Ammon's horn (tissue), 1 donor: Measurements from ENCODE around the gene PNMA1.
A peak's percentile ranks its signal among the peaks of the same experiment; 100 is the strongest.

Experiments used
- DNase-seq: peaks from one replicate; pipeline ENCODE4 v3.0.0-alpha.2; 2016; ENCODE audit warnings: low spot score

The PNMA1 gene

GRCh38 chr14:73750531-73750901, 36.3 kb upstream of the PNMA1 start:
- no peak for DNase-seq

- no peak for DNase-seq
Observed at GRCh38 chr14:73749706-73750530, 35.7 kb upstream of the PNMA1 start.

DNA sequence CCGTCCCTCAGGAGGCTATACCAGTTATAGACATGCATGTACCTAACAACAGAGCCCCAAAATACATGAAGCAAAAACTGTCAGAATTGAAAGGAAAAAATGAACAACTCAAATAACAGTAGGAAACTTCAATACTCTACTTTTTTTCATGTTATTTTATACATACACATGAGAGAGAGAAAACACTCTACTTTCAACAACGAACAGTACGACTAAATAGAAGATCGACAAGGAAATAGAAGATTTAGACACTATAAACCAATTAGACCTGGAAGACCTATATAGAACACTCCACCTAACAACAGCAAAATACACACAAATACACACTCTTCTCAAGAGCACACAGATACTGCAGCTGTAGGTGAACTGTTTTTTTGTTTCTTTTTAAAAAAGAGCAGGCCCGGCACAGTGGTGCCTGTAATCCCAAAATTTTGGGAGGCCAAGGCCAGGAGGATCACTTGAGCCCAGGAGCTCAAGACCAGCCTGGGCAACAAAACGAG, 34.7 kb upstream of the PNMA1 start:
- DNase-seq = no peak

- no peak for DNase-seq
Observed at GRCh38 chr14:73747379-73748211, 33.4 kb upstream of the PNMA1 start.

GRCh38 chr14:73746520-73747378, 32.6 kb upstream of the PNMA1 start:
- no peak for DNase-seq

- DNase-seq = no peak
Observed at GRCh38 chr14:73745571-73746519, 31.7 kb upstream of the PNMA1 start.

DNA sequence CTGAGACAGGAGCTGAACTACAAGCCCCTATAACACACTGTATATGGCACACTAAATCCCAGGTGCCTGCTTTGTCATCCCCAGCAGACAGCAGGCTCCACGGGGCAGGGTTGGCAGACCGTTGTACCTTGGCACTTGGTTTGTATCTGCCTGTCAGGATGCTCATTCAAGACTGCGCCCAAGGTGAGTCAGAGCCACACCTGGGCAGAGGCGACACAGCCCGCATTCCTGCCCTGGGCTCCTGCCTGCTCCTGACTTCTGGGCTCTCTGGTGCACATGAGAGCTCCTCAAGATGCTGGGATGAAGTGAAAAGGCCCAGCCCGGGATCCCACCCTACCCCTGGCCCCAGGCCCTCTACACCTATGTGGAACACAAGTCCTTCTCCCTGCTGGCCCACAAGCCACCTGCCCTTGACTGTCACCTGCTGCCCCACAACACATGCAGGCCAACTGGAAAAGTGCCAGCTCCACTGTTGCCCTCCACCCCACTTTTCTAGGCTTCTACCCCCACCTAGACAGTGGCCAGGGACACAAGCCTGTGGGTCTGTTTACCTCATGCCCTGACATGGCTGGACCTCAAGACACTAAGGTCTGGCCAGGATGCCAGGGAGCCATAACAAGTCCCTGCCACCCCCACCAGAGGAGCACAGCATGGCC, 30.8 kb upstream of the PNMA1 start:
- no peak for DNase-seq

- DNase-seq = peak; percentile 82
Observed at GRCh38 chr14:73744175-73744867, 30.1 kb upstream of the PNMA1 start.

- peak; percentile 69 for DNase-seq
Observed at GRCh38 chr14:73743431-73743931, 29.3 kb upstream of the PNMA1 start.

GRCh38 chr14:73742520-73743238, 28.5 kb upstream of the PNMA1 start:
- DNase-seq = no peak

- DNase-seq = no peak
Observed at GRCh38 chr14:73741876-73742519, 27.8 kb upstream of the PNMA1 start.

DNA sequence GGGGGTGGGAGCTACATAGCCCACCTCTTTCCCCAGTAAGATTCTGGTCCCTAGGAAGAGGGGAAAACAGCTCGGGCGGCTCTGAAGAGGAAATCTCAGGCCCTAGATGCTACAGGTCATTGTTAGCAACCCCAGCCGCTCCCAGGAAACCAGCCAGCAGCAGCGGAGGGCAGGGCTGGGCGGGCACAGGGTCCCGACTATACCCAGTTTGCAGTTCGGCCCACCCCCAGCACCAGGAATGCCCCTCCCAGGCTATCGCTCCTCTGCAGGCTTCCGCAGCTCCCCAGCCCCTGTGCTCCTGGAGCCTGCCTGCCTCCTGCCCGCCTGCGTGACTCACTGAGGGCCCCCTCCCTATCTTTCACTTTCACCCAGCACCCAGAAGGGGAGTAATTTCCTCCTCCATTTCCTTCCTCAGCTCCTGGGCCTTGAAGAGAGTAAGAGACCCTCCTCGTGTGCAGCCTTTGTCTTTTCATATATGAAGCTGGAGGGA, 27.2 kb upstream of the PNMA1 start:
- peak; percentile 75 for DNase-seq

DNA sequence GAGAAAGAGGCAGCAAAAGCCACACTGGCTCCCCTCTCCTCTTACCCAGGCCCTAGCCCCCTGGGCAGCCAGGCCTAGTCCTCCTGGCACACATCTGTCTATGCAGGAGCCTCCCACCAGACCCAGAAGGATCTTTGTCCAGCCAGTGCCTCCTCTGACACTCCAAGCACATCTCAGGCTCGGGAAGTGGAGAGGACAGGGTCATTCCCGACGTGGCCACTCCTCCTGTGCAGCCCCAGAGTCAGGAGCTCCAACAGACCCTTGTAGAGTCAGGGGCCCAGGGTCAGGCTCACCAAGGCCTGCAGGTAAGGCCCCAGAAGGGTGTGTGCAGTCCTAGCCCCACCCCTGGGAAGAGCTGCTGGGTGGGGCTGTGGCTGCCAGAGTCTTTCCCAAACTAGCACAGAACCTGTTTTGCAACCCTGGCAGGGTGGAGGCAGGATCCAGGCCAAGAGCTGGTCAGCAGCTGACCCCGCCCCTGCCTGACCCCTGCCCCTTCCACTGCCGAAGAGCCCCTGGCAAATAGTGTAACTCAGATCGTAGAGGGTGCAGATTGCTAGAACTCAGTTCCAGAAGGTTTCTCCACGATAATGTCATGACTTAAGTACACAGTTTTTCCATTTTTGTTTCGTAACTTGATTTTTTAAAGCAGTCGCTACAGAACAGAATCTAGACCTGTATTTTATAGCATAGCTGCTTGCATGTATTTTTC, 26.6 kb upstream of the PNMA1 start:
- no peak for DNase-seq

- no peak for DNase-seq
Observed at GRCh38 chr14:73739899-73740617, 25.9 kb upstream of the PNMA1 start.

DNA sequence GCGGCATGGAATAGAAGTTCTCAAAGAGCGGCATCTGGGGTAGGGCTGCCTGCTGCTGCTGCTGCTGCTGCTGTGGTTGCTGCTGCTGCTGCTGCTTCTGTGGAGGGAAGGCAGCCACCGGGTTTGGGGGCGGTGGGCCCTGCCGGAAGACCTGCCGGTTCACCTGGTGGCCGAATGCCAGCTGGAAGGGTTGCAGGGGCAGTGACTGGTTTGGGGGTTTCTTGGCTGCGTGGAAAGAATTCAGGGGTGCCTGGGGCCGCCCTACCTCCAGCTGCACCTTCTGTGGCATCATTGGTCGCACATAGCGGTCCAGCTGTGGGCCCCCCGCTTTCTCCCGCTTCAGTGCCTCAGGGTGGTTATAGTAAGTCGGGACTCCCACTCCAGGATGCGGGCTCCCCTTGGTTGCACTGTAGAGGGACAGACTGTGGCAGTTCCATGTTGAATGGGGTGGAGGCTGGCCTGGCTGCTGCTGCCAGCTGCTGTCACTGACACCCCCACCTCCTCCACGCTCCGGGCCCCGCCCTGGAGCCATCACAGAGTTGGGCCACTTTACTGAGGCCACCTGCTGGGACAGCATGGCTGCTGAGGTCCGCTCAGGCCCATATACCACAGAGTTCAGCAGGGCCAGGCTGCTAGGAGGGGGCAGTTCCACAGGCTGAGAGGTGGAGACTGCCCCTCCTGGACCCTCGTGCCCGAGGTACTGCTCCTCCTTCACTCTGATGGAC, 25.2 kb upstream of the PNMA1 start:
- no peak for DNase-seq

- DNase-seq = no peak
Observed at GRCh38 chr14:73738518-73739173, 24.5 kb upstream of the PNMA1 start.
